Measurements from ENCODE around the gene RGS19.

The RGS19 gene

DNA sequence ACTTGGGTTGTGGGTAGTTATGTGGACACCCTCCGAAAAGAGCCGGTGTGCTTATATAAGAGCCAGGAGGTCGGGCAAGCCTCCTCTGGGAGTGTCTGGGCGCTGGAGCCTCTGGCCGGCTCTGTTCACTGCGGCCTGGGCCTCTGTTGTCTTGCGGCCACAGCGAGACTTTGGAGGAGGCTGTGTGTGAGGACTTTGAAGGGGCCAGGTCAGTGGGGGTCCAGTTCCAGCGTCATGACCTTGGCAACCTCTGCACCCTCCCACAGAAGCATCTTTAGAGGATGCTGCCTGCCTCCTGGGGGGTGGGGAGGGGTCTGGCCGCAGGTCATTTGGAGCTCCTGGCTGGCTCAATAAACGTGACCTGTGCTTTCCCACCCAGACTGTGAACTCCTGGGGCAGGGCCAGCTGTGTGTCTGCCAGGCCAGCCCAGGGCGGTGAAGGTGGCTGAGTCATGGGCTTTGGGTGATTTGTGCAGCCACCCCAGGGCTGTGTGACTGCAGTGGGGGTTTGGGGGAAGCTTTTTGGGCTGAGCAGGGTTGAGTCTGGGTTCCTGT is 15.1 kb downstream of the RGS19 start:
- no peak for DNase-seq (ENCODE audit: low read depth in 2 of 2)

GRCh38 chr20:64063389-64064144 is 15.8 kb downstream of the RGS19 start:
- no peak for DNase-seq (ENCODE audit: low read depth in 2 of 2)

GRCh38 chr20:64062596-64063388 is 16.5 kb downstream of the RGS19 start, which contains the start of gene TCEA2:
Gene TCEA2 (plus strand): TSS chr20:64063198. CDS start chr20:64063313, 115 bp downstream.
- DNase-seq (ENCODE audit: low read depth in 2 of 2) = peak; percentile 94 to 95

- DNase-seq (ENCODE audit: low read depth in 2 of 2) = no peak
Observed at GRCh38 chr20:64062276-64062595, 17.1 kb downstream of the RGS19 start.

DNA sequence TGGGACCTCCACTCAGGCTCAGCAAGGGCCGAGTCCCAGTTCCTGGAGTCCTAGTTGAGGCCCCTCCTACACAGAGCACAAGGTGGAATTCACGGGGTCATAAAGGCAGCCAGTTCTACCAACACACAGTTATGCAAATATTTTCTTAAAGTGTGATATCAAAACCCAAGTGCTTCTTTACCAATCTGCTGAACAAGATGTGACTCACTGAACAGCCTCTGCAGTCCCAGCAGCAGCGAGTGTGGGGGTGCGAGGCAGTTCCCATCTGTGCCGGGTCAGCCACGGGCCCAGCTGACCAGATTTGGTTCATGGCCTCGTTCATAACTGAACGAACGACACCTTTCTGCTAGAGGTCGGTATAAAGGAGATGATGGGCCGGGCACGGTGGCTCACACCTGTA is 20.8 kb downstream of the RGS19 start:
- DNase-seq (ENCODE audit: low read depth in 2 of 2) = no peak

GRCh38 chr20:64057628-64058498 is 21.5 kb downstream of the RGS19 start:
- peak; percentile 59 to 86 for DNase-seq (ENCODE audit: low read depth in 2 of 2)

DNA sequence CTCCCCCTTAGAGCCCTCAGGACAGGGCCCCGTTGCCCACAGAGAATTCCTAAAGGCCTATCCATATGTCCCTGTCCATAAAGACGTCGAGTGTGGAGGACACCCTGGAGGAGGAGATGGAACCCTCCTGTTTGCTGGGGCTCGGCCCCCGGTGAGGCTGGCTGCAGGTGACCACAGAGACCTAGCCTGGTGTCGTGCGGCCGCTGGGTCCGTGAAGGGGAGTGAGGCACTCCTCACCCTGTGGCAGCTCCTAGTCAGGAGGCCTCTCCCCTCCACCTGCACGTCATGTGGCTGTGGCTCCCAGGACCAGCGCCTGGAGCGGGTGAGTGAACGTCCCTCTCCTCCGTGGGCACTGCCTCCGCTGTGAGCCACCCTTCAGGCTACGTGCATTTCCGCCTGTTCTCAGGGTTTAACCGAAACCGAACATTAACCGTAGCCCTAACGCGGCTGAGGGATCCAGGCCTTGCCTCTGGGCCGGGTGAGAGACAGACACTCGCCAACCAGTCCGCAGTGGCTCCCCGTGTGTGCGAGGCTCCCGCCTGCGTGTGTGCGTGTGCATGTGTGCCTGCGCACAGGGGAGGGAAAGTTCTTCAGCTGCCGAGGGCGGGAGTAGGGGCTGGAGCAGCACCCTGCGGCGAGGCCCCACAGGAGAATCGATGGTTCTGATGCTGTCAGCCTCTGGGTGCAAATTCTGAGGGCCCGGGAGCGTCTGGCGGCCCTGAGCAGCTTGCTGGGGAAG is 22.3 kb downstream of the RGS19 start:
- DNase-seq (ENCODE audit: low read depth in 2 of 2) = no peak

DNA sequence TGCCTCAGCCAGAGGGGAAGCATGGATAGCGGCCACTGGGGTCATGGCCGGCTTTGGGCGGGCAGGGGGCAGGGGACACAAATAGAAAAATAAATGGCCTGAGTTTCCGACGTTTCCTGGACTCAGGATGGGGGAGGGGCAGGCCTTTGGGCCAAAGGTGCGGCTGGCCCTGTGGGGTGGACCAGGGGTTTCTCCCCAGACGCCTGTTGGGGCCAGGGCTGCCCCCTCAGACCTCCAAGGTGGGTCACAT is 22.8 kb downstream of the RGS19 start:
- DNase-seq (ENCODE audit: low read depth in 2 of 2) = no peak

DNA sequence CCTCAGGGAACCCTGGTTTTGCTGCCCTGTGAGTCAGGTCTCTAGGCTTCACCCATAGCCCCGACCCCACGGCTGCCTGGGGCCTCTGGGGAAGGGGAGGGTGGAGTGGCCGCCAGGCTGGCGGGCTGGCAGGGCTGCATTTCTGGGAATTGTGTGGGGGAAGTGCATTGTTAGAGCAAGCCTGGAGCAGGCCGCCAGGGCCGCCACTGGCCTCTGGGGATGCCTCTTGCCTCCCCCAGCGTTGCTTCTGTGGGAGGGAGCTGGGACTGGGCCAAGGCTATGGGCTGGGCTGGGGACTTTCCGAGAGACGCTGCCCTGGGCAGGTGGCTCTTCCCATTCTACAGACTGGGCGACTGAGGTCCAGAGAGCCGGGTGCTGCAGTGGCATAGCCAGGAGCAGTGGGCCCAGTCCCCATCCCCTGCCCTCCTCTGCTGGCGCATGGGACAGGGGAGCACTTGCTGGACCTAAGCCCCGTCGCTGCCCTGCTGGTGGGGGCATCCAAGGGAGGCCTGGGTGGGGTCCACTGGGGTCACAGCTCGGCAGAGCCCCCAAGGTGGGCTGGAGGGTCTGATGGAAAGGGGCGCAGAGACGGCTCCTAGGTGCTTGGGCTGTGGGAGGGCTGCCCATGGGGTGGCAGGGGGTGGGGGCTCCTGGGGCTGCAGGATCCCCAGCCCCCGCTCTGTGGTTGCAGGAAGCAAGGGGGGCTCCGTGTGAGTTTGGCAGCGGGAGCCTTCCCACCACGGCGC is 23.3 kb downstream of the RGS19 start:
- DNase-seq (ENCODE audit: low read depth in 2 of 2) = no peak

GRCh38 chr20:64055396-64055892 is 23.9 kb downstream of the RGS19 start:
- no peak for DNase-seq (ENCODE audit: low read depth in 2 of 2)

- no peak for DNase-seq (ENCODE audit: low read depth in 2 of 2)
Observed at GRCh38 chr20:64053841-64054661, 25.3 kb downstream of the RGS19 start.

DNA sequence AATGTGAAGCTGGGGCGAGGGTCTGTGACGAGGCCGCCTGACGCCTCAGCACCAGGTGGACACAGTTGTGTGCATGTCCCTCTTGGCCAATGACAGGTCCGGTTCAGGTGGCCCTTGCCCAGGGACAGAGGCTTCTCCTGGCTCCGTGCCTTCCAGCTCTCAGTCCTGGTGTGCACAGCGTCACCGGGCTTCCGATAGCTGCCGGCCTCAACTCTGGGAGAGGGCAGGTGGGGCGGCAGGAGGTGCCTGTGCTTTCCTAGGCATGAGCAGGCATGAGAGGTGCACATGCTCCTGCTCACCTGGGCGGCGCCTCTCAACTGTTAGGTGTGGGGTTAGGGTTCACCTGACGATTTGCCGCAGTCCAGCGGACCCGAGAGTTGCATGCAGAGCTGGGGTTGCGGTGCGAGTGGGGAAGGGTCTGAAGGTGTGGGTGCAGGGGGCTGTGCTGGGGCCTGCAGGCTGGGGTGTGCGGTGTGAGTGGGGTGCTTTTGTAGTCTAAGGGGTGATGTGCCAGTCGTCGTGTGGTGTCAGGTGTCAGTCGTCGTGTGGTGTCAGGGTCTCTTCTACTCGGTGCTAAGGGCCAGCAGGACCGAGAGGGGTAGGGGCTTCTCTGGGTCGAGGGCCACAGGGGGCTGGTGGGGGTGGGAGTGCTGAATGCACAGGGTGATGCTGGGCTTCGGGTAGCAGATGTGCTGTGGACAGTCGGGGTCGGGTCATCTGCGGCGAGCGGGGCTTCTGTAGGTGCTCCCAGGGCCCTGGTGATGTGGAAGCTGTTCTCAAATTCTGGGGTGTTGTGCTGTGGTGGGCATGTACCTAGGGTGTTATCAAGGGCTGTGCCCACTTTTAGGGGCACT is 26.1 kb downstream of the RGS19 start:
- DNase-seq (ENCODE audit: low read depth in 2 of 2) = no peak

DNA sequence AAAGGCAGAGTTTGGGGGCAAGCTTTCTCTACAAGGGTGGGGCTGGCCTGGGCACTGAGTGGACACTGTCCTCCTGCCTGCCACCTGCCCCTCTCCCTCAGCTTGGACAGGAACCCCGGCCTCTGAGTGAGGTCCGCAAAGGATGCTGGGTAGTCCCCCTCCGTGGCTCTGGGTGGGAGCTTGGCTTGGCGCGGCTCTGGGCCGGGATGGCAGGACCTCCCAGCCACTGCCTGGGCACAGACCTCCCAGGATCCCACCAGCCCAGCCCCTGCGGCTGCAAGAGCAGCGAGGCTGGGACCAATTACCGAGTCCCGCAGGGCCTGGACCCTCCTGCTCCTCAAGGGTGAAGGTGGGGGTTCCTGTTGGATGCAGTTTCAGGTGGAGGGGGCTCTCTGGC is 27.0 kb downstream of the RGS19 start:
- no peak for DNase-seq (ENCODE audit: low read depth in 2 of 2)

GRCh38 chr20:64051561-64052325 is 27.6 kb downstream of the RGS19 start:
- DNase-seq (ENCODE audit: low read depth in 2 of 2) = no peak

GRCh38 chr20:64051033-64051452 is 28.3 kb downstream of the RGS19 start:
- DNase-seq (ENCODE audit: low read depth in 2 of 2) = no peak

DNA sequence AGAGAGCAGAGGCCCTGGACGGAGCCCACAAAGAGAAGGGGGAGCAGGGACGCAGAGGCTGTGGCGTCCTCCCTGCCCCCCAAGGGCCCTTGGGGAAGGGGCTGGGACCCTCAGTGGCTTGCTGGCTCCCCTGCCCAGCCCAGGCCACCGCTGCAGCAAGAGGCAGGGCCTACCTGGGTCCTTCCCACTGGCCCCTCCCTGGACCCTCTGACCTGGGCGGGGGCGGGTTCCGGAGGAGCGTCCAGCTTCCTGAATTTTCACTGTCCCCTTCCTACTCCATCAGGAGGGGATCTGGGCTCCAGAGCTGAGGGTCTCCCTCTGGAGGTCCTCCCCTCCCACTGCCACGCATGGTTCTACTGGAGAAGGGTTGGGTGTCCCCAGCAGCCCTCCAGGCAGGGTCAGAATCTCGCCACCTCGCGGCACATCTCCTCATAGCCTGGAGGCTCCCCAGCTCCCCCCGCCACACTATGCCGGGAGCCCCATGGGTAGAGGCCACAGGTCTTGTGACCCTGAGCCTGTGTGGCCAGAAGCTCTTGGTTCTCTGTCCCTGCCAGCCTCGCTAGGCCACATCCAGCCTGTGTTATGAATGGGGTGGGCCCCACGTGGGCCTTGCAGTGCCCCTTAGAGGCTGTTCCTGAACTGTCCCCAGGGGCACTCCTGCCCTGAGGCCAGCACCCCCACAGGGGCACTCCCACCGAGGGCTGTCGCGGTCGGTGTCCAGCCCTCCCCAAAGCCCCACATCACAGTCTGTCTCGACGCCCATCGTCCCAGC is 28.9 kb downstream of the RGS19 start:
- DNase-seq (ENCODE audit: low read depth in 2 of 2) = no peak

- no peak for DNase-seq (ENCODE audit: low read depth in 2 of 2)
Observed at GRCh38 chr20:64049878-64050260, 29.4 kb downstream of the RGS19 start.
